Endothelial cell of umbilical vein (primary cell): ENCODE measurements around the gene ATP6V1G3.

Source experiments
- CTCF ChIP-seq, 2 donors: IDR thresholded peaks; 1 replicate in 1 of 2; 2 replicates in 1 of 2; pipeline ENCODE4 v1.5.1; 2011; ENCODE audit warnings: low read length in 2 of 2, mild to moderate bottlenecking in 2 of 2, moderate library complexity in 2 of 2, control low read depth in 1 of 2, inconsistent platforms in 1 of 2, low read depth in 1 of 2; ENCODE audit not compliant: insufficient read depth in 1 of 2; ENCODE audit errors: extremely low read depth in 1 of 2
- EZH2 ChIP-seq: IDR thresholded peaks from 2 replicates; pipeline ENCODE4 v1.6.1; 2012; ENCODE audit warnings: borderline replicate concordance, low read depth, mild to moderate bottlenecking, moderate library complexity, low read length, inconsistent platforms; ENCODE audit not compliant: severe bottlenecking
- POLR2A ChIP-seq: IDR thresholded peaks from 2 replicates; pipeline ENCODE4 v1.6.1; 2012; ENCODE audit warnings: low read depth, mild to moderate bottlenecking, control low read depth, low read length

DNA sequence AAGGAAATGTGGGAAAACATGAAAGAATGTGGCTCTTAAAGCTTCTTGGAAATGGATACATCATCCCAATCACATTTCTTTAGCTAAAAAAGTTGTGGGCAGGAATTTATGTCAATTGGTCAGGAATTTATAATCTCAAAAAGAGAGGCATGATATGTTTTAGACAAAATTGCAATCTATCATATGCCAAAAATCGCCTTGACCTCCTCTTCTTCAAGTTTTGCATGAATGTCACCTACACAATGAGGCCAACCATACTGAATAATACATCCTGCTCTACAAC lies 42.4 kb downstream of the ATP6V1G3 start:
- no peak for TF ChIP-seq CTCF (IDR thresholded peaks at IDR 0.05; ENCODE audit: extremely low read depth in 1 of 2, insufficient read depth in 1 of 2, low read depth in 1 of 2, low read length in 2 of 2)
- TF ChIP-seq POLR2A, result no peak
- TF ChIP-seq EZH2, result no peak
